Adrenal gland (tissue), 12 donors: ENCODE results near the gene ANKRD16. TPM values are rescaled to one million over a fixed set of nuclear protein-coding genes. Genes with fewer than 3 reads are reported as not detected.
"Not testable (repeated sequence)": the region's sequence is repeated elsewhere in the genome, so short reads cannot be mapped to it uniquely, and the experiment has no call there.

ENCODE experiments used
- DNase-seq, 7 donors: peaks; one replicate each; pipeline ENCODE4 v3.0.0-alpha.2; 2019 to 2020
- H3K27ac ChIP-seq, 5 donors: fragments of 200-600 bp; sonication (generic) in 4 of 5; 1 replicate in 3 of 5; 2 replicates in 2 of 5; pipeline versions ENCODE4 v1.5.1 to v1.8.0; 2016 to 2020; ENCODE audit warnings: mild to moderate bottlenecking in 1 of 5
- H3K27me3 ChIP-seq: fragments of 200-600 bp; 2 replicates; pipeline ENCODE4 v1.8.0; 2021
- H3K36me3 ChIP-seq, 2 donors: fragments of 200-600 bp; replicated peaks in 1 of 2; 1 replicate in 1 of 2; 2 replicates in 1 of 2; pipeline versions ENCODE4 v1.5.1 to v1.8.0; 2018 to 2022
- H3K4me1 ChIP-seq, 2 donors: fragments of 200-600 bp; replicated peaks in 1 of 2; 1 replicate in 1 of 2; 2 replicates in 1 of 2; pipeline versions ENCODE4 v1.5.1 to v1.8.0; 2018 to 2021
- H3K4me3 ChIP-seq, 4 donors: fragments of 200-600 bp; sonication (generic) in 3 of 4; one replicate each; pipeline ENCODE4 v1.5.1; 2016 to 2018
- H3K9me3 ChIP-seq, 3 donors: fragments of 200-600 bp; sonication (generic) in 1 of 3; replicated peaks in 1 of 3; 1 replicate in 2 of 3; 2 replicates in 1 of 3; pipeline versions ENCODE4 v1.5.1 to v1.8.0; 2016 to 2021
- POLR2A ChIP-seq, 2 donors: fragments of 450-650 bp; IDR thresholded peaks; one replicate each; pipeline ENCODE4 v1.6.1; 2017; ENCODE audit warnings: antibody characterized with exemption in 2 of 2, mild to moderate bottlenecking in 2 of 2, moderate library complexity in 1 of 2
- WGBS, 4 donors: extraction: QIAGEN DNeasy Blood & Tissue Kit in 2 of 4; methylation state at CpG; one replicate each; pipeline versions ENCODE4 v1.1.5 to v1.1.7; 2013 to 2017; 5-methylcytosine and 5-hydroxymethylcytosine counted together
- intact Hi-C, 2 donors: fragments of 100-400 bp; cut with DNase I; formaldehyde crosslinking; loops; one replicate each; pipeline versions ENCODE4 v1.14.1 to v1.15.0; 2022 to 2023
- polyA plus RNA-seq, 3 donors: library from polyadenylated mRNA; stranded (reverse); fragments of 200-250 nt in 2 of 3; fragments of 350-450 nt in 1 of 3; fragmentation: Illumina TruSeq in 1 of 3; extraction: RNeasy Lipid Tissue Mini Kit (QIAGEN cat#74804) in 1 of 3; gene quantifications; one replicate each; pipeline ENCODE4 v1.2.3, GENCODE V29; 2013 to 2014
- total RNA-seq, 9 donors: library from RNA; depleted of rRNA in 4 of 9; stranded (reverse); fragments of >200 nt in 4 of 9; fragments of 120-200 nt in 1 of 9; fragmentation: NEBNext Ultra II Directional in 1 of 9; extraction: Animal tissue kit (Norgen Biotek cat#: 25700) in 1 of 9; gene quantifications; one replicate each; pipeline versions ENCODE4 v1.1.0 to v1.2.4, GENCODE V29; 2013 to 2023
- TF ChIP-seq, protein P1 (sequence below), 6 experiments: fragments of 450-650 bp in 4 of 6; fragments of 200-600 bp in 2 of 6; sonication (generic) in 1 of 6; IDR thresholded peaks; 1 replicate in 5 of 6; 2 replicates in 1 of 6; pipeline versions ENCODE4 v1.5.1 to v1.8.0; 2016 to 2021; ENCODE audit warnings: antibody characterized with exemption in 6 of 6, mild to moderate bottlenecking in 2 of 6, moderate library complexity in 1 of 6
- donor health status: healthy with polysubstance abuse.
- donor health status: Bipolar disorder and iron deficiency.
- donor health status: DM: yes; HTN: yes; CAD: no.
- donor health status: DM: no; HTN: no; CAD: no.
- donor health status: DM: no; HTN: no; CAD: no.
- donor health status: DM: yes; HTN: yes; CAD: no.

Gene ANKRD16
- total and polyA plus RNA-seq, 12 donors, result 4.0 to 12.4 (median 6.8) TPM

- Histone ChIP-seq H3K27ac (no peak overlapping the region), H3K27me3 (no peaks in the 10 kb centered on the region), H3K36me3 (peaks cover 0 to 30% of the 10 kb centered on the region in 2 donors), H3K4me3 (no peak overlapping the region), H3K9me3 (no peaks in the 10 kb centered on the region), H3K4me1 (peaks cover 18 to 26% of the 10 kb centered on the region in 2 donors)
- intact Hi-C loops, result no loop called here
- no peak for DNase-seq
- WGBS, 4 donors, result 29 to 48% (median 39%) methylated on average over 1 of the region's 1 CpG
- TF ChIP-seq POLR2A (IDR thresholded peaks at IDR 0.05), result no peak
- TF ChIP-seq, protein P1, sequence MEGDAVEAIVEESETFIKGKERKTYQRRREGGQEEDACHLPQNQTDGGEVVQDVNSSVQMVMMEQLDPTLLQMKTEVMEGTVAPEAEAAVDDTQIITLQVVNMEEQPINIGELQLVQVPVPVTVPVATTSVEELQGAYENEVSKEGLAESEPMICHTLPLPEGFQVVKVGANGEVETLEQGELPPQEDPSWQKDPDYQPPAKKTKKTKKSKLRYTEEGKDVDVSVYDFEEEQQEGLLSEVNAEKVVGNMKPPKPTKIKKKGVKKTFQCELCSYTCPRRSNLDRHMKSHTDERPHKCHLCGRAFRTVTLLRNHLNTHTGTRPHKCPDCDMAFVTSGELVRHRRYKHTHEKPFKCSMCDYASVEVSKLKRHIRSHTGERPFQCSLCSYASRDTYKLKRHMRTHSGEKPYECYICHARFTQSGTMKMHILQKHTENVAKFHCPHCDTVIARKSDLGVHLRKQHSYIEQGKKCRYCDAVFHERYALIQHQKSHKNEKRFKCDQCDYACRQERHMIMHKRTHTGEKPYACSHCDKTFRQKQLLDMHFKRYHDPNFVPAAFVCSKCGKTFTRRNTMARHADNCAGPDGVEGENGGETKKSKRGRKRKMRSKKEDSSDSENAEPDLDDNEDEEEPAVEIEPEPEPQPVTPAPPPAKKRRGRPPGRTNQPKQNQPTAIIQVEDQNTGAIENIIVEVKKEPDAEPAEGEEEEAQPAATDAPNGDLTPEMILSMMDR (IDR thresholded peaks at IDR 0.05), result no peak
Measured at GRCh38 chr10:5887029-5887428, 2.7 kb downstream of the ANKRD16 start.

- Histone ChIP-seq H3K27me3 (no peaks in the 10 kb centered on the region), H3K9me3 (no peaks in the 10 kb centered on the region), H3K27ac (no peak overlapping the region), H3K4me1 (peaks cover 8 to 13% of the 10 kb centered on the region in 2 donors), H3K36me3 (peaks cover 0 to 36% of the 10 kb centered on the region in 2 donors), H3K4me3 (no peak overlapping the region)
- 94 to 96% (median 95%) methylated on average over 5 of the region's 5 CpGs for WGBS, 4 donors
- TF ChIP-seq, protein P1 (IDR thresholded peaks at IDR 0.05), result no peak
- no peak for TF ChIP-seq POLR2A (IDR thresholded peaks at IDR 0.05)
- intact Hi-C loops, result no loop called here
- no peak for DNase-seq
Measured at GRCh38 chr10:5885619-5886018, 4.1 kb downstream of the ANKRD16 start.

- no peak for DNase-seq
- H3K27me3 ChIP-seq, result no peaks in the 10 kb centered on the region
Measured at GRCh38 chr10:5882961-5883360, 6.7 kb downstream of the ANKRD16 start.

DNA sequence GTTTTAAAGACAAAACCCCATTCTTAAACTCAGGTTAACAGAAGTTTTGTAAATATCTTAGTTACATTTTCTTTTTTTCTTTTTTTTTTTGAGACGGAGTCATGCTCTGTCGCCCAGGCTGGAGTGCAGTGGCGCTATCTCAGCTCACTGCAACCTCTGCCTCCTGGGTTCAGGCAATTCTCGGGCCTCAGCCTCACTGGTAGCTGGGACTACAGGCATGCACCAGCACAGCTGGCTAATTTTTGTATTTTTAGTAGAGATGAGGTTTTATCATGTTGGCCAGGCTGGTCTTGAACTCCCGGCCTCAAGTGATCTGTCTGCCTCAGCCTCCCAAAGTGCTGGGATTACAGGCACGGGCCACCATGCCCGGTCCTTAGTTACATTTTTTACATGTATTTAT lies 12.7 kb downstream of the ANKRD16 start:
- intact Hi-C loops, result loop anchor here (10.0 kb wide), 4 partner anchors 52 to 432 kb away; partner anchors contain the start of gene TASOR2 (in 1 of the 2)
- DNase-seq, result not testable (repeated sequence)

More at GRCh38 chr10:5882961-5883360, 6.7 kb downstream of the ANKRD16 start:
- TF ChIP-seq POLR2A (IDR thresholded peaks at IDR 0.05), result no peak
- TF ChIP-seq, protein P1 (IDR thresholded peaks at IDR 0.05), result no peak
- H3K9me3 ChIP-seq, result no peaks in the 10 kb centered on the region
- H3K36me3 ChIP-seq, result peaks cover 0 to 53% of the 10 kb centered on the region in 2 donors
- peaks cover 1 to 7% of the 10 kb centered on the region in 2 donors for H3K4me1 ChIP-seq
- 78 to 92% (median 87%) methylated on average over 8 of the region's 8 CpGs for WGBS, 4 donors
- H3K4me3 ChIP-seq, result no peak overlapping the region
- no peak overlapping the region for H3K27ac ChIP-seq
- intact Hi-C loops, result no loop called here

DNA sequence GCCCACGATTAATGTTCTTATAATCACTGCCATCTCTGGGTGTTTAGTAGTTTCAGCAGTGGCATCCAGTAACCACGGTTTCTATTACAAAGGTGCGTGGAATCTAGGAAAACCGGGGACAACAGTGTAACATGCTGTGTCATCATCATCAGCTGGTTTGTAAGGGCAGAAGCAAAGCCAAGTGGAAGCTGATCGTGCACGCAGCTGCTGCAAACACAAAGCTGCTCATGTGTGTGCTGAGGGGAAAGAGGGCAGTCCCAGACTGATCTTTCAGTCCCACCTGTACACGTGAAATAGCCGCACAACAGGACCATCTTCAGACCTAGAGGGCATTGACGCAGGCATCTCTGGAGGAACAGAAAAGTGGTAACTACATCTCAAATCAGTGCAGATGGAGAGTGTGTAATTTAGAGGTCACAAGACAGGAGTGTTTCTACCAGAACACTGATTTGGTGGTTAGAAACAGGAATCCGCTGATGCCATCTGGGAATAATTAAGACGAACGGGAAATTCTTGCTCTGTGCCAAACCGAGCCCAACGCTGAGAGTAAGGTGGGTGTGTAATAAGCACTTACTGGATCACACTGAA lies 13.4 kb downstream of the ANKRD16 start:
- Histone ChIP-seq H3K4me1 (no peaks in the 10 kb centered on the region), H3K36me3 (peaks cover 0 to 35% of the 10 kb centered on the region in 2 donors), H3K9me3 (no peaks in the 10 kb centered on the region), H3K27me3 (no peaks in the 10 kb centered on the region), H3K27ac (no peak overlapping the region), H3K4me3 (no peak overlapping the region)
- WGBS, 4 donors, result 76 to 80% (median 79%) methylated on average over 14 of the region's 14 CpGs
- TF ChIP-seq POLR2A (IDR thresholded peaks at IDR 0.05), result no peak
- intact Hi-C loops, result loop anchor here (10.0 kb wide), 4 partner anchors 51 to 431 kb away; partner anchors contain the start of gene TASOR2 (in 1 of the 2)
- no peak for DNase-seq

More for the DNA sequence above, 12.7 kb downstream of the ANKRD16 start:
- not testable (repeated sequence) for H3K9me3 ChIP-seq, H3K27me3 ChIP-seq, H3K4me1 ChIP-seq, H3K4me3 ChIP-seq, H3K27ac ChIP-seq
- H3K36me3 ChIP-seq, result peaks cover 0 to 42% of the 10 kb centered on the region in 2 donors
- WGBS, 4 donors, result 92 to 97% (median 94%) methylated on average over 7 of the region's 7 CpGs
